ENCODE data around the gene GREB1.

Gene GREB1

DNA sequence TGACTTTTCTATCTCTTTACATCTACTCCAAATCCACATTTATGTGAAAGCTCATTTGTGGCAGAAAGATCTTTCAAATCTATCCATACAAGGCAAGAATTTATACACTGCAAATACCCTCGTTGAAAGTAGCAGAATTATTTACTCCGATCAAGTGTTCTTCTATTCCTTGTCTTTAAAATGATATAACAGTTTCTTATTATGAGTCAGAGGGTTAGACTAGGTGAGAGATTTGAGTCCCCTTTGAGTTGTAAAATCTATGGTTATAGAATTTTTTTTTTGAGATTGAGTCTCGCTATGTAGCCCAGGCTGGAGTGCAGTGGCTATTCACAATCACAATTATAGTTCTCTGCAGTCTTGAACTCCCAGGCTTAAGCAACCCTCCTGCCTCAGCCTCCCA lies 5.6 kb upstream of the GREB1 start:
- no peak overlapping the region for H3K4me3 ChIP-seq (ENCODE audit: low read depth, low read length)
- TF ChIP-seq, protein P1, sequence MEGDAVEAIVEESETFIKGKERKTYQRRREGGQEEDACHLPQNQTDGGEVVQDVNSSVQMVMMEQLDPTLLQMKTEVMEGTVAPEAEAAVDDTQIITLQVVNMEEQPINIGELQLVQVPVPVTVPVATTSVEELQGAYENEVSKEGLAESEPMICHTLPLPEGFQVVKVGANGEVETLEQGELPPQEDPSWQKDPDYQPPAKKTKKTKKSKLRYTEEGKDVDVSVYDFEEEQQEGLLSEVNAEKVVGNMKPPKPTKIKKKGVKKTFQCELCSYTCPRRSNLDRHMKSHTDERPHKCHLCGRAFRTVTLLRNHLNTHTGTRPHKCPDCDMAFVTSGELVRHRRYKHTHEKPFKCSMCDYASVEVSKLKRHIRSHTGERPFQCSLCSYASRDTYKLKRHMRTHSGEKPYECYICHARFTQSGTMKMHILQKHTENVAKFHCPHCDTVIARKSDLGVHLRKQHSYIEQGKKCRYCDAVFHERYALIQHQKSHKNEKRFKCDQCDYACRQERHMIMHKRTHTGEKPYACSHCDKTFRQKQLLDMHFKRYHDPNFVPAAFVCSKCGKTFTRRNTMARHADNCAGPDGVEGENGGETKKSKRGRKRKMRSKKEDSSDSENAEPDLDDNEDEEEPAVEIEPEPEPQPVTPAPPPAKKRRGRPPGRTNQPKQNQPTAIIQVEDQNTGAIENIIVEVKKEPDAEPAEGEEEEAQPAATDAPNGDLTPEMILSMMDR (IDR thresholded peaks at IDR 0.05; ENCODE audit: low read depth, low read length, missing control alignments) = no peak
- DNase-seq (ENCODE audit: low read depth) = no peak

DNA sequence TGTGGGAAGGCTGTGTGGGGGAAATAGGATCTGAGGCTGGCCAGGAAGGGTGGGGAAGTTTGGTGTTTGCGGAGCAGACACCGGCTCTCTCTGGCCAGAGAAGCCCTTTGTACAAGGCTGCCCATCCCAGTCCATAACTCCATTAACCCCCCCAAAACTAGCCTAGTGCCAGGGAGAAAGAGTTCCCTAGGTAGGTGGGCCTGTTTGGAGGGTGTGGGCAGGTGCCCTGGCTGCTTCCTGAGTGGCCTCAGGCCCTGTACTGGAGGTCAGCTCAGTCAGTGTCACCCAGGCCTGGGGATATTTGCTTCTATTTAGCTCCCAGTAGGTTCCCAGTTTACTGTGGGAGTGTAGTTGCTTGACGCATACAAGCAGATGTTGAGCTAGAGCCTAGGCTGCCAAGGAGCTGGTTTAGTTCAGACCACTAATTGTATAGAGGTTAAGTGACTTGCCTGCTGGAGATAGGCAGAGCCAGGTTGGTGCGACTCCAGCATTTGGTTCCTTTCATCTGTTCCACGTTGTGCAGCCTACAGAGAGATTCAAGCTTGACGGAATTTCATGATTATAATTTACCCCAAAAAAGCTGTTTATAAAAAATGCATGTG lies 2.9 kb upstream of the GREB1 start:
- no peak overlapping the region for H3K4me3 ChIP-seq (ENCODE audit: low read depth, low read length)
- no peak for DNase-seq (ENCODE audit: low read depth)
- TF ChIP-seq, protein P1 (IDR thresholded peaks at IDR 0.05; ENCODE audit: low read depth, low read length, missing control alignments) = no peak

DNA sequence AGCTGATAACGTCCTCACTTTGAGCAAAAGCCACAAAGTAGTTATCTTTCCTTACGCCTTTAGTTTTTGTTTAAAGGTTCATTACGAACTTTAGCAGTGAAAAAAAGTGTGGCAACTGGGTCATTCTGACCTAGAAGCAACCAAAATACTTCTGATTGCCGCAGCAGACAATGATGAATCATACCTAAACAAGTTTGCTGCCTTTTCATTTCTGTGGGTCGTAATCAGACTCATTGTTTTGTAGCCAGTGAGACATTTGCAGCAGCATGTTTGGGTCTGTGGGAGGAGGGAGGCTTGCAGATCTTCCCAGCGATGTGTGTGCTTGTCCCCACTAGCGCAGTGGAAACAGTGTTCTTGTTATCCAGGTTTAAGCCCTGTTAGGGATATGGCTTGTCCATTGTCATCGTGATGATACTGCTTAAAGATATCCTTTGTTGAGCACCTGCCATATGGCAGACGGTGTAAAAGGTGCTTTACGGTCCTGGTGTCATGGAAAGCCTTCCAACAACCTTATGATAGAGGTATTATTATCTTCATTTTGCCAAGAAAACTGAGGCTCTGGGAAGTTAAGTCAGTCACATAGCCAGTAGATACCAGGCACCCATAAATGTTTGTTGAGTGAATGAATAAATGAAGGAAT lies 1.3 kb upstream of the GREB1 start:
- no peak overlapping the region for H3K4me3 ChIP-seq (ENCODE audit: low read depth, low read length)
- TF ChIP-seq, protein P1 (IDR thresholded peaks at IDR 0.05; ENCODE audit: low read depth, low read length, missing control alignments) = no peak
- no peak for DNase-seq (ENCODE audit: low read depth)

DNA sequence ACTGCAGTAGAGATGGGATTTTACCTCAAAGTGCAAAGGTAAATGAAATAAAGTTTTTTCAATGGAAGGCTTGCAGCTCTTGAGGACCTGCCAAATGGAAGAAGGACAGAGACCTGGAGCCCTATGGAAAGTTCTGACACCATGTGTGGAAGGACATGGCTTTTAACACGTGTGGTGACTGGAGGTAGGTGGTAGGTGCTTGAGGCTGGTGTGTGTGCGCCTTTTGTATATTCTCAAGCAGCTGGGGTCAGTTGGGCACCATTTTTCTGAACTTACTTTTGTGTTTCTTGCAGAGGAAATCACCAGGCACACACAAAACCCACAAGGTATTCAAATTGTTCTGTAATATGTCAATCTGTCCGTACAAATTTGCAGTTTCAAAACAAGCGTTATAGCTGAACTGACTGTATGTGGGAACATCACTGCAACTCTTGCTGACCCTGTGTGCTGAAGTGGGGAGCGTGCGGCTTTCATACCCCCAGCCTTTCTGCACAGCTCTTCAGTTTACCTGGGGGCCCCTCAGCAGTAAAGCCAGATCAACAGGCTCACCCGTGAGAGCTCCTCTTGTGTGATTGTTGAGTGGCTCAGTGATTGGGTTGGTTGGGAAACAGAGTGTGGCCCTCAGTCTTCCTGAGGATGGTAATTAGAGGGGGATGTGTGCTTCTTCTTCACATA lies 363 bp downstream of the GREB1 start:
- no peak overlapping the region for H3K4me3 ChIP-seq (ENCODE audit: low read depth, low read length)
- no peak for DNase-seq (ENCODE audit: low read depth)
- TF ChIP-seq, protein P1 (IDR thresholded peaks at IDR 0.05; ENCODE audit: low read depth, low read length, missing control alignments) = no peak

DNA sequence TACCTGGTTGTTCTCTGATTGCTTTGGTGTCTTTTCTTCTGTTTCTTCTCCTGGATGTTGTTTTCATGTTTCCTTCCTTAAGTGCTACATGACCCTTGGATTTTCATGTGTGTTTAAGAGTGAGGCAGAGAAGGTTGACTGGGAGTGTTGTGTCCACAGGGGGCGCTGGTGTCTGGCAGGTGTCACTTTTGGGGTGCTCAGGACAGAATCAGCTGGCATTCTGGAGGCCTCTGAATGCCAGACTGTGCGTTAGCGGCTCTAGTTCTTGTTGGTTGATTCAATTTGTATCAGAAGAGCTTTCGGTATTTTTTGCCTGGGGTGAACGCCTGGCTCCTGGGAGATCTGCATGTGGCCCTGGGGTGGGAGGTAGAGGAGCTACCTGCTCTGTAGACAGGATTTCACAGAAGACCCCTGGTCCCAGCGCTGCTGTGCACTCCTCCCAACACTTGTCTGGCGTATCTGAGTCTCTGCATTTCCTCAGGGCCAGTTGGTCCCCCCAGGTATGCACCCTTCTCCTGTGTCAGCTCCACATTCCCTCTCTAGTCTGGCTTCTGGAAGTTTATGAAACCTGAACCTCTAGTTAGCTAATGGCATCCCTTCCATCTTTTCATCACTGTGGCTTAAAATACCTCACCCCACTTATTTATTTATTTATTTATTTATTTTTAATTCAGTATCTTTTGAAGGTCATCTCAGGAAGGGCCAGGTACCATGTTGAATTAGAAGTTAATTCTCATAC lies 1.1 kb downstream of the GREB1 start:
- no peak overlapping the region for H3K4me3 ChIP-seq (ENCODE audit: low read depth, low read length)
- TF ChIP-seq, protein P1 (IDR thresholded peaks at IDR 0.05; ENCODE audit: low read depth, low read length, missing control alignments) = peak; percentile 40
- DNase-seq (ENCODE audit: low read depth) = no peak

DNA sequence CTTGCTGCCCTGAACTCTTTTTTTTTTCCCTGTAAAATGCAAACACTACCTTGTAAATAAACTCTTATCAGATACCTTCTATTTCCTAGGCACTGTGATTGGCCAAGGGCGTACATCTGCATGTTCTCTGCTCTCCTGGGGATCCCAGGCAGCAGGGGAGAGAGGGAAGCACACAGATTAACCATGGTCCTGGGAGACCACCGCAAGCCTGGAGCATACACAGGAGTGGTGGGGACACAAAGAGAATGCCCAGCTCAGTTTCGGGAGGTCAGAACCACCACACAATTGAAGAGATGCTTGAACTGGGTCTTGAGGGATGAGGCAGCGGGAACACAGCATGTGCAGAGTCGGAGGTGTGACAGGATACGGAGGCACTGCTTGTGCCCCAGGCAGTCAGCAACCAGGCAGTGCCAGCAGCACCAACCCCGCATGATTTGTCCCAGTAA lies 2.1 kb downstream of the GREB1 start:
- no peak overlapping the region for H3K4me3 ChIP-seq (ENCODE audit: low read depth, low read length)
- no peak for DNase-seq (ENCODE audit: low read depth)
- TF ChIP-seq, protein P1 (IDR thresholded peaks at IDR 0.05; ENCODE audit: low read depth, low read length, missing control alignments) = no peak
